HL-60/S4 treated with phorbol 12-myristate 13-acetate at 8.2 ng/mL for 4 days and 3 days (cell line): ENCODE data around the gene FAM83F.

Source experiments
- in situ Hi-C: fragments of 300-500 bp; cut with MboI; formaldehyde crosslinking; loops from 2 replicates; pipeline ENCODE4 v1.15.0; 2022; ENCODE audit warnings: low sequenced_read_pairs

The FAM83F gene

DNA sequence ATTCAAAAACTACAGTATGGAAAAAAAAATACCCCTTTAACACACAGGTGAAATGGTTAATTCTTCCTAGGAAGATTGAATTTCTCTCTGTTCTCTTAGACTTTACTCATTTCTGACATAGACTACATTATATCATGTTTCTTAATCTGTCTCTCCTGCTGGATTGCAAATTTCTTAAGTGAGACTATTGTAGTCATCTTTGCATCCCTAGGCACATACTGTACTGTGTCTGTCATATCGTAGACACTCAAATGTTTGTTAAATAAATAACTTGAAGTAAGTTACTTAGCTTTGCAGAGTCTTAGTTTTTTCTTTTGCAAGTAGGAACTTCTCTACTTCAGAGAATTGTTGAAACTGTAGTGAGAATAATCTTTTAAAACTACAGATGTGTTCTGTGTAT, 58.7 kb downstream of the FAM83F start:
- in situ Hi-C loops: no loop called here

DNA sequence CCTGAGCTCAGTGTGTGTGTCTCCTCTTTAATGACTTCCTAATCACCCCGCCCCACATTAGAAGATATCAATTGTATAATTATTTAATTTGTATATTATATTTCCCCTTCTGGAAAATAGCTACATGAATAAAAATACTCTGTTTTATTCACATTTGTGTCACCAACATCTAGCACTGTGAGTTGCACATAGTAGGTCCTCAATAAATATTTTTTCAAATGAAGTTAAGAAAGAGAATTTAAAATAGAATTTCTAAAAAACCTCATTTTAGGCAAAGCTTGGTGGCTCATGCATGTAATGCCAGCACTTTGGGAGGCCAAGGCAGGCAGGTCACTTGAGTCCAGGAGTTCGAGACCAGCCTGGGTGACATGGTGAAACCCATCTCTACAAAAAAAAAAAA, 59.7 kb downstream of the FAM83F start:
- in situ Hi-C loops: no loop called here

DNA sequence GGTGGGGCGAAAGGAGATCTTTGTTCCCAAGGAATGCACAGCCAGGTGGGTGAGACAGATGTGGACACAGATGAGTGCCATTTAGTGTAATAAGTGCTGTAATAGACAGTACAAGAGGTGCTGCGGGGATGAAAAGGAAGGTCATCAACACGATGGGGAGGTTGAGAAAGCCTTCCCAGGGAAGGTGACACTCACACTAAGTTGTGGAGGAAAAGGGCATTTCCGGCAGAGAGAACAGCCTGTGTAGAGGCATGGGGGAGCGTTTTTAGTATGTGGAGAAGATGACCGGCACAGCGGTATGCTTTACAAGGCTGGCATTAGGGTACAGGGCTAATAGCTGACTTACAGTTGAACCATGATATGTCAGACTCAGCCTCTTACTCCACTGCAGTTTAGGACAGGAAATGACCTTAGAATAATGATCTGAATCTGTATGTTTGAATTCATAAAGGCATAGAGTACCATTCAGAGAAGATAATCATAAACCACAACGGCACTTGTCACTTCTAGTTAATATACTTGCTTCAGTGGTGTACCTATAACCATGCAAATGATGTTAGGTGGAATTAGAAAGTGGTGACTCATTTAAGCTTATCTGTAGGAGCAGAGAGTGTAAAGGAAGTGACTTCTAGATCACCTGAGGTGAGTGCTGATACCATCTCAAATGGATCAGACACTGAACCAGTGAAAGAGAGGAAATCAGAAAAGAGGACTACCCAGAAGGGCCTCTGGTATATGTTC, 60.6 kb downstream of the FAM83F start:
- in situ Hi-C loops: no loop called here

DNA sequence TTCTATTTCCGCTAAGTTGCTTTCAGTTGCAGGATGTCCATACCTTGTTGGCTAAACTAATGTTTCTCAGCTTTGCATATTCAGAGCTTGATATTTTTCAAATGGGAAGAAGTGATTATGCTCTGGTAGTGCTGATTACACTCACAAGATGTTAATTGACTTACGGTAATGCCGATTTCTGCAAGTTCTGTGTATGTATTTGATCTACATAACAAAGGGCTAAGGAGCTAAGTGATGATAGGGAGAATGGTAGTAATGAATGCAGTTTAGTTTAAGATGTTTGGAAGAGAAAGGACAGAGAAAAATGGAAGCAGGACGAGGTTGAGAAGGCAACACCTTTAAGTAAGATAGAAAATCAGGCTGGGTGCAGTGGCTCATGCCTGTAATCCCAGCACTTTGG, 61.4 kb downstream of the FAM83F start:
- in situ Hi-C loops: no loop called here

DNA sequence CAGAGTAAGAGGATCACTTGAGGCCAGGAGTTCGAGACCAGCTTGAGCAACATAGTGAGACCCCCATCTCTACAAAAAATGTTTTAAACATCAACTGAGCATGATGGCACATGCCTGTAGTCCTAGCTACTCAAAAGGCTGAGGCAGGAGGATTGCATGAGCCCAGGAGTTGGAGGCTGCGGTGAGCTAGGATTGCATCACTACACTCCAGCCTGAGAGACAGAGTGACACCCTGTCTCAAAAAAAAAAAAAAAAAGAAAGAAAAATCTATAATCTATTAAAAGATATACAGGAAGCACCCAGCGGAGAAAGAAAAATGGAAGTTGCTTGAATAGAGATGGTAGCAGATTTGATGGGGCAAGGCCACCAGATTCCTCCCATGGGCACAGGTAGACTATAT, 61.8 kb downstream of the FAM83F start:
- in situ Hi-C loops: no loop called here

DNA sequence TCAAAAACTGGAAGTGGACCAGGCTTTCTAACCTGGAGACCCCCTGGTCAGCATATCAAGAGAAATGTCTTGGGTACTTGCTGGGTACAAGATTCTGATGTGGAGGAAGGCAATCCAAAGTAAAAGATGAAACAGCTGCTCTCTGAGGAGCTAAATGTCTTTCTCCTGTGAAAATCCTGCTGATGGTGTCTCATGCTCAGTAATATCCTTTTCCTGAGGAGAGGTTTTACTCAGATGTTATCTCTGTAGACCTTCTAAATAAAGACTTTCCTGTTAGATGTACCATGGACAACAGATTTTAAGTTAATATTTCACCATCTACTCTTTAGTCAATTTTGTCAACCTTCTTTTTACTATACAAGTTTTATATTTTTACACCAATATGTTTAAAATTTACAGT, 62.9 kb downstream of the FAM83F start:
- in situ Hi-C loops: no loop called here

DNA sequence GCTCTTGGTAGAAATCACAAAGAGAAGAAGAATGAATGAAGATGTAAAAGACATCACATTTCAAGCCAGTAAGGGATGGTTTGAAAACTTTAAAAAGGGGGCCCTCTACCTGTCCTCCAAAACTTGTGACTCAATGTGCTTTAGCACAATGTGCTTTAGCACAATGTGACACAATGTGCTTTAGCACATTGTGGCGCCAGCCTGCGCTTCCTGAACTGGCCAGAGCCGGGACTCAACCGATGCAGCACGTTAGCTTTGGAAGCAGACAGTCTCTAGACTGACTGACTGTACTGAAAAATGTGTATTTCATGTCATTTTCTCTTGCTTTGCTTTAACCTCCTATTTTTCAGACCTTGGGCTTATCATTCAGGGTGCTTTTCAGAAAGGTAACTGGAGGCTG, 63.5 kb downstream of the FAM83F start:
- in situ Hi-C loops: no loop called here

DNA sequence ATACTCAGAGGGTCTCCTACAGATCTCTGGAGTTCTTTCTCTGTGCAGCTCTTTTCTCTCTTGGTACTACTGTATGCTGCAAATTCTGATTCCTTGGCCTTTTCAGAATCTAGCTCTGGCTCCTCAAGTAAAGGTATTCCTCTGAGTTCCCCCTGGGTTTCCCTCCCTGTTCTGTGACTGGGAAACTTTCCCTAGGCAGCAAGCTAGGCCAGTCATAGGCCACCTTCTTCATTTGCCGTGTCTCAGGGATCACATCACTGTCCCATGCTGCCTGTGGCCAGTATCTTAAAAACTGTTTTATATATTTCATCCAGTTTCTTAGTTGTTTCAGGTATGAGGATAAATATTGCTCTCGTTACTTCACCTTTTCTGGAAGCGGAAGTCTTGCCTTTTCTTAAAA, 71.2 kb downstream of the FAM83F start:
- in situ Hi-C loops: no loop called here

DNA sequence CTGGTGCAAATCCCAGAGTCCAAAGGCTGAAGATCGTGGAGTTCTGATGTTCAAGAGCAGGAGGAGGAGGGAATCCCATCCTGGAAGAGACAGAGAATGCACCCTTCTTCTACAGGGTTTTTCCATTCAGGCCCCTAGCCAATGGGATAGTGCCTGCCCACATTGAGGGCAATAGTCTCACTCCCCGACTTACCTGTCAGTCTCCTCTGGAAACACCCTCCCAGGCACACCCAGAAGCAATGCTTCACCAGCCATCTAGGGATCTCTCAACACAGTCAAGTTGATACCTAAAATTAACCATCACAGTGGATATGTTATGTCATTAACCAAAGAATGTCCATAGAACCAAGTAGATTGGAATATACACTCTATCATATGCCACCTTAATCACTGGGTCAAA, 72.9 kb downstream of the FAM83F start:
- in situ Hi-C loops: no loop called here

DNA sequence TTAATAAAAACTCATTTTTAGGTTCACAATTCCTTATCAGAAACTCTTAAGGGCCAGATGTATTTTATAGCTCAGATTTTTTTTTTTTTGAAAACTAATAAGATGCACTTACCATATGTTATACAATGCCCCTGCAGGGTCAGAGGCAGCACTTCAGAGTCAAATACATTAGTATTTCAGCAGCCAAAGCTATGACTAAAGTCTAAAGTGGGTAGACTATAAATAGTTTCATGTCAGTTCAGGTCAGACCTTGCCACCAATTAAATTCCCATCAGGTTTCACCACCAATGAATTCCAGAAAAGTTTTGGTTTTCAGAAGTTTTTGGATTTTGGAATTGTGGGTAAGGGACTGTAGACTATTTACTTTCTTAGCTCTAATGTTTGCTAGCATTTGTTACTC, 75.9 kb downstream of the FAM83F start:
- in situ Hi-C loops: no loop called here

DNA sequence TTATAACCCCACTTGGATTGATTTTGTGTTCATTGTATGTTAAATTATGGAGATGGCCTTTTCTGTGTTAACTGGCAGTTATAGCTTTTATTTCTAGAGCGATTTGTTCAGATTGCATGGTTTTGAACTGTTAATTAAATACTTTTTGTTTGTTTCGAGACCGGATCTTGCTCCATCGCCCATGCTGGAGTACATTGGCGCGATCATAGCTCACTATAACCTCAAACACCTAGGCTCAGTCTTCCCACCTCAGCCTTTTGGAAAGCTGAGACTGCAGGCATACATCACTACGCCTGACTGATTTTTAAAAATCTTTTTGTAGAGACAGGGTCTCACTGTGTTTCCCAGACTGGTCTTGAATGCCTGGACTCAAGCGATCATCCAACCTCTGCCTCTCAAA, 77.0 kb downstream of the FAM83F start:
- in situ Hi-C loops: no loop called here

DNA sequence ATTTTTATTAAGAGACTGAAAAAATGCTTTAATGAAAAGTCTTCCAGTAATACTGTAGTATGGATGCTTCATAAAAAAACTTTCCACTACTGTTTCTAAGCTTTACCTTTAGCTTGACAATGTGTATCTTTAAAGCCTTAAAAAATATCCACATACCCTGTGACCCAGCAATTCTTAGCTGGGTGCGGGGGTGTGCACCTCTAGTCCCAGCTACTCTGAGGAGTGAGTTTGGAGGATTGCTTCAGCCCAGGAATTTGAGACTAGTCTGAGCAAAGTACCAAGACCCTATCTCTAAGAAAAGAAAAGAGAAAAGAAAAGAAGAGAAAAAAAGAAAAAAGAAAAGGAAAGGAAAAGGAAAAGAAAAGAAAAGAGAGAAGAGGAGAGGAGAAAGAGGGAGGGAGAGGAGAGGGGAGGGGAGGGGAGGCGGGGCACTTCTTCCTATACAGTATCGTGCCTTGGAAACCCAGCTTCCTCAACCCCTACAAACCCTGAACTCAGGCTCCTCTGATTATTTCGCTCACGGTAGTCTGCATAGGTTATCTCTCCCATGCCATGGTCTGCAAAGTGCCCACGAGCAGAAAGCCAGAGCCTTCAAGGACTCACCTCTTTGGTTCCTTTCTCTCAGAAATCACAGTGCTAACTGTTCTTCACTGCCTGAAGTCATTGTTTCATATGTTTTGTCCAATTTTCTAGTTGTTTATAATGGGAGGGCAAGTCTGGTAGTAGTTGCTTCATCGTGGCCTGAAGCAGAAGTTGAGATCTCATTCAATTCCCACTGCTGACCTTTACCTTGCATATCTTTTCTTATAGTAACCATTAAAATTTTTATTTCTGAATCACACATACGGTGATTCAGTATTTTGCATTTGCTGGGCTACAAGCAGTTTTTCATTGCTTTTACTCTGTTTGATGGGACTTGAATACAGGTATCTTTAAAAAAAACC, 82.2 kb downstream of the FAM83F start:
- in situ Hi-C loops: no loop called here

DNA sequence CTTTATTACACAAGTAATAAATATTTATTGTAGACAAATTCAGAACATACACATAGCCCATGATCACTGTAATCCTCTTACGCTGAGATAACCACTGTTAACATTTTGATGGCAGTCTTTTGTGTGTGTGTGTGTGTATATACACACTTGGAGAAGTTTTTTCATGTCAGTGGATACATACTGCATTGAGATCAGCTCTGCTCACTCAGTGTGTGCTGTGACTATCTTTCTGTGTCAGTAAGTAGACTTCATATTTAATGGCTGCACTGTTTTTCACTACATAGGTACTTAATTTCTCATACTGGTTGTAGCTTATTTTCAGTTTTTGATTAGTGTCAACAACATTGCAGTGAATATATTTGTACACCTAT, 82.9 kb downstream of the FAM83F start:
- in situ Hi-C loops: no loop called here

DNA sequence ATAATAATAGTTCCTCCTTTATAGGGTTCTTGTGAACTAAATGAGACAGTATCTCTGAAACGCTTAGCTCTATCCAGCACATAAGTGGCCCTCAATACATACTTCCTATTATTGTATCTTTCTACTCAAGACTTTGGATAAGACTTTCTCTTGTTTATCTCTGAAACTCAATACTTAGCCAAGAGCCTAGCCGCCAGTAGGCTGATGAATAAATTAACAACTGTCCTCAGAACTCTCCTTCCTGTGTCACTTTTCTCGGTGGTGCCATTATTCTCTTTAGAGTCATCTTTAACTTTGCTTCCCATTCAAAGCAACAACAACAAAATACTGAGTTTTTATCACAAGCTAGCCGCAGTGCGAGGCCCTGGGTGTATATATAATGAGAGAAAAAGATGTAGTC, 86.9 kb downstream of the FAM83F start:
- in situ Hi-C loops: no loop called here

DNA sequence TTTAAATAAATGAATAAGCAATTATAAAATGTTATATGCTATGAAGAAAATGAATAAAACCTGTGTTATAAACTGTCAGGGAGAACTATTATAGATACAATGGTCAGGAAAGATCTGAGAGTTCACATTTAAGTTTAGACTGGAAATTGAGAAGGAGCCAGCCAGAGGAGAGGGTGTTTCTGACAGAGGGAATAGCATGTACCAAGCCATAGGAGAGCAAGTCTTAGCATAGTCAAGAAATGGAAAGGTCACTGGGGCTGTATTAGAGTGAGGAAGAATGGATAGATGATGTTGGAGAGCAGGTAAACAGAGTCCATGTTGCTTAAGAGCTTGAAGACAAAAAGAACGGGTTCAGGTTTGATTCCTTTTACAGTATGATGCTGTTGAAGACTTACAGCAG, 87.4 kb downstream of the FAM83F start:
- in situ Hi-C loops: no loop called here

DNA sequence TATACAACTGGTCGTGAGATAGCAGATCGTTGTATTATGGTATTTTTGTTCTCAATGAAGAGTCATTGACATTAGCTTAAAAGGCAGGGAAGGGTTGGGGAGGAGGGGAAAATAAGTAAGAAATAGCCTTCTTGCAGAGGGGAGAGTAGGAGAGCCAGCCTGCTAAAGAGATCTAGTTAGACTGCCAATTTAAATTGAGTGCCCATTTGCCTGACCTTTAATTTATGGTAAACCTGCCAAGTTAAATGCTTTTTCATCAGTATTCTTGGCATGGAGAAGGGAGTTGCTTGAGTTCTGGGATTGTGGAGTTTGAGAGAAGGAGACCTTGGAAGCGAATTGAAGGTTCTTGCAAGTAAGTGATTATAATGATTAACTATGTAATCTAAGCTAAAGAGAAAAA, 89.0 kb downstream of the FAM83F start:
- in situ Hi-C loops: no loop called here

DNA sequence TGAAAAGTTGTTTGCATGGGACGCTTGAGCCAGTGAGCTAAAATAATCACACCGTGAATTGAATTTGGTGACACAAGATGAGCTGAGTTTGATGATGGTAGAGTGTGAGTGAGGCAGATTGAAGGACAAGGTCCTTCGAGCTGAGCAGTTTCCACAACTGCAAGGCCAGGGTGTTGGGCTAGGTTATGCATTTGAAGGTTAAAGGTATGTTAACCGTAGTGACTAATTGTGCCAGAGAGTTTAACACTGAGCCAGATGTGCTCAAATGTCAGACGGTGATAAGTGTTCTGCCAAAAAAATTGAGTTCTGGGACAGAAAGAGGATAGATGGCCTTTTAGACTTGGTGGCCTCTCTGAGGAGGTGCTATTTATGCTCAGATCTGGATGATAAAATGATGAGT, 89.5 kb downstream of the FAM83F start:
- in situ Hi-C loops: no loop called here

DNA sequence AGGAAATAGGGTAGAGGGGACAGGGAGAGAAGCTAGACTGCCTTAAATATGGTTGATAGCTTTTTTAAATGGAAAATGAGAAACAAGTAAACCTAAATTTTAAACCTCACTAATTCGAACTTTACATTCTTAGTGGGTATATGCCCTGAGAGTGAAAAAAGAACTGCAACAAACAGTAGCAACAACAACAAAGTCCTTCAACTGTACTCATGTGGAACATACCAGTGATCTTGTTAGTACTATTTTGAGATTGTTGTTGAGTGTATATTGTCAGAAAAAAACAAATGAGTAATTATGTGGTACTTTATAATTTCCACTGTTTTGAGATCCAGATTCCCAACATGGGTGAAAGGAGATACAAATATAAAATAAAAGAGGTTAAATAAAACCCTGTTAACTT, 94.1 kb downstream of the FAM83F start:
- in situ Hi-C loops: no loop called here
